Smooth muscle cell (in vitro differentiated cells): ENCODE results near the gene FERMT2. TPM values are rescaled to one million over a fixed set of nuclear protein-coding genes. Genes with fewer than 3 reads are reported as not detected.

Experiments
- DNase-seq: peaks from one replicate; lab custom pipeline; 2025; ENCODE audit not compliant: unreplicated experiment; lab: John Stamatoyannopoulos, UW
- H2AFZ ChIP-seq: fragments of 200-600 bp; sonication (generic); 2 replicates; pipeline ENCODE4 v1.6.0; 2016; ENCODE audit warnings: antibody characterized with exemption, low read depth, mild to moderate bottlenecking
- H3F3A ChIP-seq: fragments of 200-600 bp; sonication (generic); 2 replicates; pipeline ENCODE4 v1.6.0; 2017; ENCODE audit warnings: antibody characterized with exemption, low read depth
- H3K27ac ChIP-seq: fragments of 200-600 bp; sonication (generic); 2 replicates; pipeline ENCODE4 v1.5.1; 2016; ENCODE audit warnings: low read depth, mild to moderate bottlenecking
- H3K27me3 ChIP-seq: fragments of 200-600 bp; sonication (generic); 2 replicates; pipeline ENCODE4 v1.6.1; 2016; ENCODE audit warnings: low read depth, mild to moderate bottlenecking
- H3K36me3 ChIP-seq: fragments of 200-600 bp; sonication (generic); 2 replicates; pipeline ENCODE4 v1.5.1; 2016; ENCODE audit warnings: low read depth
- H3K4me1 ChIP-seq: fragments of 200-600 bp; sonication (generic); 2 replicates; pipeline ENCODE4 v1.5.1; 2016; ENCODE audit warnings: low read depth
- H3K4me2 ChIP-seq: fragments of 200-600 bp; sonication (generic); 2 replicates; pipeline ENCODE4 v1.6.0; 2016; ENCODE audit warnings: mild to moderate bottlenecking
- H3K4me3 ChIP-seq: fragments of 200-600 bp; sonication (generic); 2 replicates; pipeline ENCODE4 v1.5.1; 2016; ENCODE audit warnings: mild to moderate bottlenecking
- H3K79me2 ChIP-seq: fragments of 200-600 bp; sonication (generic); 2 replicates; pipeline ENCODE4 v1.6.0; 2016; ENCODE audit warnings: low read depth, mild to moderate bottlenecking
- H3K9ac ChIP-seq: fragments of 200-600 bp; sonication (generic); 2 replicates; pipeline ENCODE4 v1.6.0; 2016; ENCODE audit warnings: low read depth
- H3K9me3 ChIP-seq: fragments of 200-600 bp; sonication (generic); replicated peaks from 2 replicates; pipeline ENCODE4 v1.5.1; 2016; ENCODE audit warnings: low read depth
- H4K20me1 ChIP-seq: fragments of 200-600 bp; sonication (generic); 2 replicates; pipeline ENCODE4 v1.6.0; 2016; ENCODE audit warnings: low read depth
- WGBS: methylation state at CpG from one replicate; pipeline ENCODE4 v1.1.7; 2016; ENCODE audit warnings: low lambda C conversion rate; 5-methylcytosine and 5-hydroxymethylcytosine counted together
- polyA plus RNA-seq: library from polyadenylated mRNA; unstranded; fragments of >200 nt; fragmentation: Nextera tagmentation; extraction: Ambion mirVana; gene quantifications from 2 replicates; pipeline ENCODE4 v1.2.1, GENCODE V29; 2016
- total RNA-seq: library from RNA; depleted of rRNA; stranded (reverse); fragments of >200 nt; gene quantifications from 2 replicates; pipeline ENCODE4 v1.2.3, GENCODE V29; 2014
- TF ChIP-seq, protein P1 (sequence below): fragments of 200-600 bp; sonication (generic); IDR thresholded peaks from 2 replicates; pipeline ENCODE4 v1.5.1; 2017; ENCODE audit warnings: borderline replicate concordance, mild to moderate bottlenecking, antibody characterized with exemption; ENCODE audit not compliant: insufficient read depth, poor library complexity, severe bottlenecking

Gene FERMT2
- total and polyA plus RNA-seq, 2 experiments from 2014 or later = 112 to 271 TPM

DNA sequence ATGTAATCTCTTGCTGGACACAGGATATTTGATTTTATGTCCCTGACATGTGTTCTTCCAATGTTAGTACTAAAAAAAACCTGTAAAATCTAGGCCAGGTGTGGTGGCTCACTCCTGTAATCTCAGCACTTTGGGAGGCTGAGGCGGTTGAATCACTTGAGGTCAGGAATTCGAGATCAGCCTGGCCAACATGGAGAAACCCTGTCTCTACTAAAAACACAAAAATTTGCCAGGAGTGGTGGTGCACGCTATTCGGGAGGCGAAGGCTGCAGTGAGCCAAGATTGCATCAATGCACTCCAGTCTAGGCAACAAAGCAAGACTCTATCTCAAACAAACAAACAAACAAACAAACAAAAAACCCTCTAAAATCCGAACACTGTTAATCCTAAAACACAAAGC is 68.0 kb downstream of the FERMT2 start:
- WGBS = 89% methylated on average over 6 of the region's 6 CpGs
- DNase-seq = no peak
- peaks cover 42% of the 10 kb centered on the region for H3K36me3 ChIP-seq
- no peaks in the 10 kb centered on the region for H3K27me3 ChIP-seq
- H3K9ac ChIP-seq = no peak overlapping the region
- peaks cover 97% of the 10 kb centered on the region for H3K79me2 ChIP-seq
- H2AFZ ChIP-seq = no peak overlapping the region
- H4K20me1 ChIP-seq = peaks cover 42% of the 10 kb centered on the region
- no peak overlapping the region for H3K4me2 ChIP-seq
- H3K4me1 ChIP-seq = peaks cover 12% of the 10 kb centered on the region
- peaks cover 18% of the 10 kb centered on the region for H3F3A ChIP-seq
- H3K27ac ChIP-seq = peak overlapping the region; percentile 85
- TF ChIP-seq, protein P1, sequence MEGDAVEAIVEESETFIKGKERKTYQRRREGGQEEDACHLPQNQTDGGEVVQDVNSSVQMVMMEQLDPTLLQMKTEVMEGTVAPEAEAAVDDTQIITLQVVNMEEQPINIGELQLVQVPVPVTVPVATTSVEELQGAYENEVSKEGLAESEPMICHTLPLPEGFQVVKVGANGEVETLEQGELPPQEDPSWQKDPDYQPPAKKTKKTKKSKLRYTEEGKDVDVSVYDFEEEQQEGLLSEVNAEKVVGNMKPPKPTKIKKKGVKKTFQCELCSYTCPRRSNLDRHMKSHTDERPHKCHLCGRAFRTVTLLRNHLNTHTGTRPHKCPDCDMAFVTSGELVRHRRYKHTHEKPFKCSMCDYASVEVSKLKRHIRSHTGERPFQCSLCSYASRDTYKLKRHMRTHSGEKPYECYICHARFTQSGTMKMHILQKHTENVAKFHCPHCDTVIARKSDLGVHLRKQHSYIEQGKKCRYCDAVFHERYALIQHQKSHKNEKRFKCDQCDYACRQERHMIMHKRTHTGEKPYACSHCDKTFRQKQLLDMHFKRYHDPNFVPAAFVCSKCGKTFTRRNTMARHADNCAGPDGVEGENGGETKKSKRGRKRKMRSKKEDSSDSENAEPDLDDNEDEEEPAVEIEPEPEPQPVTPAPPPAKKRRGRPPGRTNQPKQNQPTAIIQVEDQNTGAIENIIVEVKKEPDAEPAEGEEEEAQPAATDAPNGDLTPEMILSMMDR = no peak
- no peak overlapping the region for H3K4me3 ChIP-seq
- no peaks in the 10 kb centered on the region for H3K9me3 ChIP-seq

GRCh38 chr14:52879958-52880357 is 70.9 kb downstream of the FERMT2 start:
- H3K27me3 ChIP-seq = no peaks in the 10 kb centered on the region
- H3K36me3 ChIP-seq = peaks cover 42% of the 10 kb centered on the region
- H3K4me3 ChIP-seq = no peak overlapping the region
- peaks cover 27% of the 10 kb centered on the region for H4K20me1 ChIP-seq
- H3K4me1 ChIP-seq = peaks cover 30% of the 10 kb centered on the region
- H3K9me3 ChIP-seq = no peaks in the 10 kb centered on the region
- no peak for DNase-seq
- peak overlapping the region; percentile 85 for H3K27ac ChIP-seq
- peaks cover 83% of the 10 kb centered on the region for H3K79me2 ChIP-seq
- 76% methylated on average over 5 of the region's 5 CpGs for WGBS
- H3F3A ChIP-seq = peaks cover 44% of the 10 kb centered on the region
- H3K4me2 ChIP-seq = no peak overlapping the region
- TF ChIP-seq, protein P1 = no peak
- no peak overlapping the region for H2AFZ ChIP-seq
- H3K9ac ChIP-seq = no peak overlapping the region

DNA sequence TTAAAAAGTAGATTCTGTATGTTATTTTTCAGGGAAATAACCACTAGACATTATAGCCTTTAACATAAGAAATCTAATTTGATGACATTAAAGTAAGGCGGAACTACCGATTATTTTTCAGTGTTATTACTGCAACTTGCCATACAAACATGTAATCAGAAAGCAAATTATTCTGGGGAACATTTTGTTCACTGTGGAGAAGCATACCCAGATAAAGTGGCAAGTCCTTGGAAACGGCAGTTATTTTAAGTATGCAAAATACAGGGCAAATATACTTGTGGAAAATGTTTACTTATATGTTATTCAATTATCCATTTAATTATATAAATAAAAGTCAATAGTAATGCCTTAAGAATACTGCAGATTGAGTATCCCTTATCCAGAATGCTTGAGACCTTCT is 71.9 kb downstream of the FERMT2 start:
- Histone ChIP-seq H3K79me2 (peaks cover 82% of the 10 kb centered on the region), H3K27ac (peak overlapping the region; percentile 85), H2AFZ (no peak overlapping the region), H3K4me1 (peaks cover 40% of the 10 kb centered on the region), H3K4me2 (no peak overlapping the region), H3K9ac (no peak overlapping the region), H3F3A (peaks cover 54% of the 10 kb centered on the region), H4K20me1 (peaks cover 19% of the 10 kb centered on the region), H3K4me3 (no peak overlapping the region), H3K9me3 (no peaks in the 10 kb centered on the region), H3K27me3 (no peaks in the 10 kb centered on the region), H3K36me3 (peaks cover 48% of the 10 kb centered on the region)
- WGBS = 97% methylated on average over 3 of the region's 3 CpGs
- TF ChIP-seq, protein P1 = no peak
- DNase-seq = no peak

GRCh38 chr14:52878469-52878868 is 72.4 kb downstream of the FERMT2 start:
- Histone ChIP-seq H3K27ac (peak overlapping the region; percentile 85), H3K79me2 (peaks cover 78% of the 10 kb centered on the region)
- TF ChIP-seq, protein P1 = no peak

More at GRCh38 chr14:52878469-52878868, 72.4 kb downstream of the FERMT2 start:
- H3K27me3 ChIP-seq = no peaks in the 10 kb centered on the region
- H3K4me1 ChIP-seq = peaks cover 40% of the 10 kb centered on the region
- no peak overlapping the region for H3K4me3 ChIP-seq
- H2AFZ ChIP-seq = no peak overlapping the region
- H3K9ac ChIP-seq = no peak overlapping the region
- 59% methylated on average over 3 of the region's 3 CpGs for WGBS
- no peaks in the 10 kb centered on the region for H3K9me3 ChIP-seq
- peak overlapping the region; percentile 37 for H3K4me2 ChIP-seq
- H3K36me3 ChIP-seq = peaks cover 47% of the 10 kb centered on the region
- no peak for DNase-seq
- peaks cover 19% of the 10 kb centered on the region for H4K20me1 ChIP-seq
- peaks cover 55% of the 10 kb centered on the region for H3F3A ChIP-seq
